ENCODE measurements around the gene LRRC63.

LRRC63 gene

DNA sequence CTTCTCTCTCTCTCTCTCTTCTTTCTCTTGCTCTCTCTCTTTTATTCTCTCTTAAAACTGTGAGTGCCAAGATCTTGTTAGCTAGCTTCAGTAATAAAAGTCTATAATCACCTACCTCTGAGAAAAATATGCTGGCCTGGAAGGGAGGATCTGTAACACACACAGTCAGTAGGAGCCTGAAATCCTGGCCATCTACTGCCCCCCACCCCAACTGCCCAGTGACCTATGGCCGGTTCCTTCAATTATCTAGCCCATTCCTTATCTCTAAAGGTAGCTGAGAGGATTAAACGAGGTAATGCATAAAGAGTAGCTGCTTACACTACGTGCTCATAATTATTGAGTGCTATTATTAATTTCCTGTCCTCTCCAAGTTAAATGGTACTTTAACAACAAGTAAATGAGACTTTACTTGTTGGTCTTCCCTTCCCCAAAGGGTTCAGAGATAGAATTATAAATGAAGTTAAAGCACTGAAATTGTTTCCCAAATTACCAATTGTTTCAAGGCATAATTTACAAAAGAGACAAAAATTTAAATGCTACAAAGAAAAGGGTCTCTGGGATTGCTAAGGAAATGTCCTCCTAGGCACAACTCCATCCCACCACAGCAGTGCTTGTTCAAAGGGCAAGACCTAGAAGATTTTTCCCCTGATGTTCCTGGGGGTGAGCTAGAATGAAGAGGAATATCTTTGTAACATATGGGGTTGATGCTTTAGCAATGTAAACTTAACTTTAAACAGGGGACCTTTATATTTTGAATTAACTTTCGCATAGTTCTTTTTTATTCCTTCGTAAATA is 31.6 kb upstream of the LRRC63 start:
- H3K4me3 ChIP-seq (ENCODE audit: control insufficient read depth in 1 of 7, extremely low read depth in 1 of 7, insufficient read depth in 4 of 7, low read depth in 2 of 7, low read length in 6 of 7): peak overlapping the region in 6 of 7 experiments; percentile 79 to 97 (median 89)
- ChIA-PET POLR2A (no interaction called here), CTCF (interaction anchor here (0.8 to 7.5 kb wide), 2 partner anchors 20 to 23 kb away, joined by 3 to 55 read pairs; no protein-coding TSS in a partner anchor)

GRCh38 chr13:46181377-46181839 is 30.3 kb upstream of the LRRC63 start:
- no CpG with 5 or more reads among the region's 5 CpGs for WGBS (ENCODE audit: insufficient coverage)
- Histone ChIP-seq H3K4me1 (ENCODE audit: control extremely low read depth in 1 of 4, control insufficient read depth in 4 of 4, insufficient read depth in 4 of 4, low read length in 3 of 4) (peaks cover 50 to 73% (median 56%) of the 10 kb centered on the region in 4 experiments), H3K27ac (ENCODE audit: insufficient read depth in 1 of 2, low read depth in 1 of 2, low read length in 2 of 2, poor library complexity in 1 of 2, severe bottlenecking in 2 of 2) (peak overlapping the region; percentile 74 to 89), H3K4me3 (ENCODE audit: control insufficient read depth in 1 of 7, extremely low read depth in 1 of 7, insufficient read depth in 4 of 7, low read depth in 2 of 7, low read length in 6 of 7) (peak overlapping the region; percentile 60 to 97 (median 84)), H3K27me3 (replicated peaks in 2 of 5; ENCODE audit: control insufficient read depth in 4 of 5, insufficient read depth in 5 of 5, low read length in 4 of 5) (no peaks in the 10 kb centered on the region), H3K9me3 (ENCODE audit: control extremely low read depth in 1 of 5, control insufficient read depth in 4 of 5, insufficient read depth in 2 of 5, low read depth in 1 of 5, low read length in 4 of 5) (no peaks in the 10 kb centered on the region), H3K36me3 (ENCODE audit: control insufficient read depth in 4 of 4, insufficient read depth in 4 of 4, low read length in 3 of 4) (peaks cover 0 to 17% (median 2%) of the 10 kb centered on the region in 4 experiments)
- ChIA-PET CTCF (interaction anchor here (1.4 to 2.4 kb wide), 3 partner anchors 14 to 23 kb away, joined by 3 to 17 read pairs (median 14); no protein-coding TSS in a partner anchor), POLR2A (interaction anchor here (1.0 to 1.2 kb wide), 2 partner anchors 9 to 56 kb away, joined by 3 to 4 read pairs; no protein-coding TSS in a partner anchor)
- no peak for DNase-seq

More for the DNA sequence above, 31.6 kb upstream of the LRRC63 start:
- DNase-seq: no peak
- Histone ChIP-seq H3K27ac (ENCODE audit: insufficient read depth in 1 of 2, low read depth in 1 of 2, low read length in 2 of 2, poor library complexity in 1 of 2, severe bottlenecking in 2 of 2) (peak overlapping the region; percentile 74 to 89), H3K4me1 (ENCODE audit: control extremely low read depth in 1 of 4, control insufficient read depth in 4 of 4, insufficient read depth in 4 of 4, low read length in 3 of 4) (peaks cover 60 to 85% (median 67%) of the 10 kb centered on the region in 4 experiments), H3K36me3 (ENCODE audit: control insufficient read depth in 4 of 4, insufficient read depth in 4 of 4, low read length in 3 of 4) (peaks cover 0 to 19% (median 2%) of the 10 kb centered on the region in 4 experiments), H3K27me3 (replicated peaks in 2 of 5; ENCODE audit: control insufficient read depth in 4 of 5, insufficient read depth in 5 of 5, low read length in 4 of 5) (no peaks in the 10 kb centered on the region), H3K9me3 (ENCODE audit: control extremely low read depth in 1 of 5, control insufficient read depth in 4 of 5, insufficient read depth in 2 of 5, low read depth in 1 of 5, low read length in 4 of 5) (no peaks in the 10 kb centered on the region)
- WGBS (ENCODE audit: insufficient coverage): no CpG with 5 or more reads among the region's 5 CpGs

DNA sequence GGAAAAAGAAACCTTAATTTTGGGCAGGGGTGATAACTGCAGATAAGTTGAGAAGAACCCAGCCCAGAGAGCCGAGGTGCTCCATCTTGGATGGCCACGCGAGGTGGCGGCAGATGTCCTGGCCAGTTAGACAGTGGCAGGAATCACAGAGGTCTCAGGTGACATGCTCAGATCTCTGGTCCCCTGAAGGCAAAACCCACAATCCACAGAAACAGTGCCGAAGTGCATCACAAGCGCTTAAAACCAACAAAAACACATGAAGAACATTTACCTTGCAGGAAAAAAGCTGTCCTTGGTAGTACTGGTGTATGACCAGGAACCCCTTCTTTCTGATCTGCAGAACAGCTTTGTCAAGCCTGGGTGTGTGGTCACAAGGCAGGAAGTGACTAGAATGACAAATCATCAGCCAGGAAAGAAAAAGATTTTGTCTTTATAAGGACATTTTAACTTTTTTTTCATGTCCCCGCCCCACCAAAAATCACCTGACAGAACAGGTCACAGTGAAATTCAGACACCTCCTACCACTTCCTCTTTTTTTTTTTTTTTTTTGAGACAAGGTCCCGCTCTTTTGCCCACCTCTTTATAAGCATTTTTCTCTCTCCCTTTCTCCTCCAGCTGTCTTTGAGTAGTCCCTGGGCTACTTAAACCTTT is 29.8 kb upstream of the LRRC63 start, which contains the start of gene LCP1:
TSS of gene LCP1 (minus strand) at position 338 of the 651 bp plus-strand sequence. CDS start 22,515 bp downstream, outside the sequence.
- Histone ChIP-seq H3K27me3 (replicated peaks in 2 of 5; ENCODE audit: control insufficient read depth in 4 of 5, insufficient read depth in 5 of 5, low read length in 4 of 5) (no peaks in the 10 kb centered on the region), H3K4me1 (ENCODE audit: control extremely low read depth in 1 of 4, control insufficient read depth in 4 of 4, insufficient read depth in 4 of 4, low read length in 3 of 4) (peaks cover 47 to 67% (median 50%) of the 10 kb centered on the region in 4 experiments), H3K36me3 (ENCODE audit: control insufficient read depth in 4 of 4, insufficient read depth in 4 of 4, low read length in 3 of 4) (peaks cover 0 to 17% (median 2%) of the 10 kb centered on the region in 4 experiments), H3K4me3 (ENCODE audit: control insufficient read depth in 1 of 7, extremely low read depth in 1 of 7, insufficient read depth in 4 of 7, low read depth in 2 of 7, low read length in 6 of 7) (peak within 1 kb of the TSS; percentile 60 to 97 (median 84)), H3K27ac (ENCODE audit: insufficient read depth in 1 of 2, low read depth in 1 of 2, low read length in 2 of 2, poor library complexity in 1 of 2, severe bottlenecking in 2 of 2) (peak within 1 kb of the TSS; percentile 74 to 89), H3K9me3 (ENCODE audit: control extremely low read depth in 1 of 5, control insufficient read depth in 4 of 5, insufficient read depth in 2 of 5, low read depth in 1 of 5, low read length in 4 of 5) (no peaks in the 10 kb centered on the region)
- ChIA-PET POLR2A (interaction anchor here (0.6 to 1.2 kb wide), 4 partner anchors 10 to 1417 kb away, joined by 3 to 5 read pairs (median 4); no protein-coding TSS in a partner anchor), CTCF (interaction anchor here (1.1 to 2.4 kb wide), 9 partner anchors 10 to 108 kb away, joined by 3 to 17 read pairs (median 6); no protein-coding TSS in a partner anchor)
- DNase-seq: peak; percentile 95 to 99 (median 98)
- WGBS (ENCODE audit: insufficient coverage): 0% methylated on average over 8 of the region's 8 CpGs

DNA sequence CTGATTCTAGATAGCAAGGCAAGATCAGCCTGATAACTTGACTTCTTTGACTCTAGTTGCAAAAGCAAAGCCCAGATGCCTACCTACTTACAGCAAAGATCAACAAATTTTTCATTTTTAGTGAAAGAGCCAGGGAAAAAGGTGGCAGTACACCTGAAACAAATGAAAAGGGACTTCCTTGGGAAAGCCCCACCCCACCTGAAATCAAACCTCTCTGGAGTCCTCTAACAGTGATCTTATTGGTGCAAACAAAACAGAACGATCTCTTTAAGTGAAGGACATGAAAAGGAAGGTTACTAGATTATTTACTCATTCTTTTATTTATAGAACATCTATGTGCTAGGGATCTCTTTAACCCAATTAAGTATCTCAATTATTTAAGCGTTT is 29.2 kb upstream of the LRRC63 start:
- no CpG with 5 or more reads among the region's 2 CpGs for WGBS (ENCODE audit: insufficient coverage)
- Histone ChIP-seq H3K27ac (ENCODE audit: insufficient read depth in 1 of 2, low read depth in 1 of 2, low read length in 2 of 2, poor library complexity in 1 of 2, severe bottlenecking in 2 of 2) (peak overlapping the region; percentile 14 to 89), H3K4me3 (ENCODE audit: control insufficient read depth in 1 of 7, extremely low read depth in 1 of 7, insufficient read depth in 4 of 7, low read depth in 2 of 7, low read length in 6 of 7) (peak overlapping the region in 6 of 7 experiments; percentile 79 to 97 (median 89))

GRCh38 chr13:46183018-46183946 is 28.4 kb upstream of the LRRC63 start:
- H3K36me3 ChIP-seq (ENCODE audit: control insufficient read depth in 4 of 4, insufficient read depth in 4 of 4, low read length in 3 of 4): peaks cover 0 to 8% (median under 1%) of the 10 kb centered on the region in 4 experiments
- H3K4me1 ChIP-seq (ENCODE audit: control extremely low read depth in 1 of 4, control insufficient read depth in 4 of 4, insufficient read depth in 4 of 4, low read length in 3 of 4): peaks cover 34 to 54% (median 40%) of the 10 kb centered on the region in 4 experiments
- peak in 2 of 3 donors; percentile 45 to 62 for DNase-seq
- ChIA-PET CTCF (interaction anchor here (1.0 to 2.4 kb wide), 9 partner anchors 10 to 112 kb away, joined by 3 to 17 read pairs (median 6); no protein-coding TSS in a partner anchor), POLR2A (no interaction called here)
- H3K4me3 ChIP-seq (ENCODE audit: control insufficient read depth in 1 of 7, extremely low read depth in 1 of 7, insufficient read depth in 4 of 7, low read depth in 2 of 7, low read length in 6 of 7): peak overlapping the region in 4 of 7 experiments; percentile 11 to 82 (median 64)
- 58% methylated on average over 13 of the region's 15 CpGs for WGBS (ENCODE audit: insufficient coverage)
- H3K27ac ChIP-seq (ENCODE audit: insufficient read depth in 1 of 2, low read depth in 1 of 2, low read length in 2 of 2, poor library complexity in 1 of 2, severe bottlenecking in 2 of 2): peak overlapping the region in 1 of 2 experiments; percentile 89
- H3K27me3 ChIP-seq (replicated peaks in 2 of 5; ENCODE audit: control insufficient read depth in 4 of 5, insufficient read depth in 5 of 5, low read length in 4 of 5): no peaks in the 10 kb centered on the region
- H3K9me3 ChIP-seq (ENCODE audit: control extremely low read depth in 1 of 5, control insufficient read depth in 4 of 5, insufficient read depth in 2 of 5, low read depth in 1 of 5, low read length in 4 of 5): no peaks in the 10 kb centered on the region

More for the DNA sequence above, 29.2 kb upstream of the LRRC63 start:
- Histone ChIP-seq H3K36me3 (ENCODE audit: control insufficient read depth in 4 of 4, insufficient read depth in 4 of 4, low read length in 3 of 4) (peaks cover 0 to 16% (median 2%) of the 10 kb centered on the region in 4 experiments), H3K9me3 (ENCODE audit: control extremely low read depth in 1 of 5, control insufficient read depth in 4 of 5, insufficient read depth in 2 of 5, low read depth in 1 of 5, low read length in 4 of 5) (no peaks in the 10 kb centered on the region), H3K27me3 (replicated peaks in 2 of 5; ENCODE audit: control insufficient read depth in 4 of 5, insufficient read depth in 5 of 5, low read length in 4 of 5) (no peaks in the 10 kb centered on the region), H3K4me1 (ENCODE audit: control extremely low read depth in 1 of 4, control insufficient read depth in 4 of 4, insufficient read depth in 4 of 4, low read length in 3 of 4) (peaks cover 42 to 62% (median 47%) of the 10 kb centered on the region in 4 experiments)
- POLR2A ChIA-PET: interaction anchor here (0.6 to 1.2 kb wide), 4 partner anchors 11 to 1417 kb away, joined by 3 to 5 read pairs (median 4); no protein-coding TSS in a partner anchor
- CTCF ChIA-PET: interaction anchor here (1.0 to 2.4 kb wide), 10 partner anchors 11 to 113 kb away, joined by 3 to 17 read pairs (median 5); no protein-coding TSS in a partner anchor
- DNase-seq: no peak

- peak; percentile 85 to 89 (median 87) for DNase-seq
- Histone ChIP-seq H3K27ac (ENCODE audit: insufficient read depth in 1 of 2, low read depth in 1 of 2, low read length in 2 of 2, poor library complexity in 1 of 2, severe bottlenecking in 2 of 2) (peak overlapping the region in 1 of 2 experiments; percentile 89), H3K27me3 (replicated peaks in 2 of 5; ENCODE audit: control insufficient read depth in 4 of 5, insufficient read depth in 5 of 5, low read length in 4 of 5) (no peaks in the 10 kb centered on the region), H3K9me3 (ENCODE audit: control extremely low read depth in 1 of 5, control insufficient read depth in 4 of 5, insufficient read depth in 2 of 5, low read depth in 1 of 5, low read length in 4 of 5) (no peaks in the 10 kb centered on the region), H3K4me3 (ENCODE audit: control insufficient read depth in 1 of 7, extremely low read depth in 1 of 7, insufficient read depth in 4 of 7, low read depth in 2 of 7, low read length in 6 of 7) (peak overlapping the region in 5 of 7 experiments; percentile 15 to 74 (median 48)), H3K4me1 (ENCODE audit: control extremely low read depth in 1 of 4, control insufficient read depth in 4 of 4, insufficient read depth in 4 of 4, low read length in 3 of 4) (peaks cover 26 to 44% (median 30%) of the 10 kb centered on the region in 4 experiments), H3K36me3 (ENCODE audit: control insufficient read depth in 4 of 4, insufficient read depth in 4 of 4, low read length in 3 of 4) (no peaks in the 10 kb centered on the region)
- CTCF ChIA-PET: interaction anchor here (1.0 to 1.8 kb wide), 4 partner anchors 8 to 33 kb away, joined by 3 to 6 read pairs (median 4); no protein-coding TSS in a partner anchor
- POLR2A ChIA-PET: no interaction called here
- WGBS (ENCODE audit: insufficient coverage): 0% methylated on average over 2 of the region's 6 CpGs
Measured at GRCh38 chr13:46184277-46184699, 27.4 kb upstream of the LRRC63 start.

All from common myeloid progenitor, CD34-positive (primary cell).